HepG2 (cell line): Measurements from ENCODE around the gene MYRIP. TPM values are rescaled to one million over a fixed set of nuclear protein-coding genes. Genes with fewer than 3 reads are reported as not detected.

ENCODE experiments used
- ATAC-seq: fragments of 200-7000 bp; cut with Tn5 transposase; 3 replicates; pipeline ENCODE4 v1.9.1; 2020; ENCODE audit warnings: mild to moderate bottlenecking, moderate library complexity
- BruUV-seq: library from RNA; stranded (reverse); fragments of 400-500 nt; replicated peaks from 2 replicates; lab custom pipeline; 2021; lab: Mats Ljungman, UMichigan
- CTCF ChIA-PET: fragments of 300-600 bp; formaldehyde crosslinking; extraction: SDS; loops from one replicate; lab custom pipeline; 2021; ENCODE audit warnings: low total read pairs, inconsistent platforms, low intra/inter-chr PET ratio; lab: Yijun Ruan, JAX
- POLR2A ChIA-PET: fragments of 350-600 bp; sonication (Branson Sonifier 250); formaldehyde crosslinking; loops from one replicate; lab custom pipeline; 2020; ENCODE audit warnings: antibody characterized with exemption, inconsistent platforms; lab: Yijun Ruan, JAX
- DNase-seq: peaks from one replicate; pipeline ENCODE4 v3.0.0-alpha.2; 2015; ENCODE audit warnings: low spot score
- FAIRE-seq: peaks from 3 replicates; lab custom pipeline; 2011; peaks lifted over from hg19 to GRCh38; lab: Jason Lieb, UNC
- H2AFZ ChIP-seq: one replicate; pipeline ENCODE4 v1.6.1; 2011; ENCODE audit warnings: low read length, inconsistent platforms
- H3K27ac ChIP-seq: fragments of 300-600 bp; 3 replicates; pipeline ENCODE4 v1.8.0; 2011; ENCODE audit warnings: mixed run types, mild to moderate bottlenecking, mixed read lengths, low read length, inconsistent platforms; ENCODE audit not compliant: insufficient read depth; ENCODE audit errors: extremely low read length
- H3K27me3 ChIP-seq, 2 experiments: fragments of 200-600 bp in 1 of 2; 2 replicates in 1 of 2; 3 replicates in 1 of 2; pipeline versions ENCODE4 v1.6.0 to v1.8.0; 2011; ENCODE audit warnings: low read length in 2 of 2, mild to moderate bottlenecking in 2 of 2, moderate library complexity in 2 of 2, inconsistent platforms in 1 of 2; ENCODE audit not compliant: insufficient read depth in 2 of 2, control insufficient read depth in 1 of 2
- H3K36me3 ChIP-seq, 2 experiments: fragments of 200-600 bp in 1 of 2; replicated peaks in 1 of 2; 2 replicates in 1 of 2; 3 replicates in 1 of 2; pipeline versions ENCODE4 v1.5.1 to v1.8.0; 2011; ENCODE audit warnings: low read length in 2 of 2, inconsistent platforms in 1 of 2; ENCODE audit not compliant: insufficient read depth in 2 of 2, control insufficient read depth in 1 of 2
- H3K4me1 ChIP-seq: 2 replicates; pipeline ENCODE4 v1.5.1; 2012; ENCODE audit warnings: low read length, inconsistent platforms; ENCODE audit not compliant: insufficient read depth
- H3K4me2 ChIP-seq: 2 replicates; pipeline ENCODE4 v1.6.0; 2011; ENCODE audit warnings: low read depth, low read length, inconsistent platforms
- H3K4me3 ChIP-seq, 3 experiments: fragments of 200-600 bp in 1 of 3; sonication (generic), shearing (Covaris generic) in 1 of 3; replicated peaks in 1 of 3; 2 replicates each; pipeline ENCODE4 v1.5.1; 2011 to 2016; ENCODE audit warnings: low read length in 3 of 3, inconsistent platforms in 2 of 3, low read depth in 2 of 3, mild to moderate bottlenecking in 2 of 3, control low read depth in 1 of 3, mixed read lengths in 1 of 3; ENCODE audit not compliant: insufficient read depth in 1 of 3
- H3K79me2 ChIP-seq: one replicate; pipeline ENCODE4 v1.6.1; 2011; ENCODE audit warnings: low read length, inconsistent platforms; ENCODE audit not compliant: insufficient read depth
- H3K9ac ChIP-seq: 2 replicates; pipeline ENCODE4 v1.6.0; 2011; ENCODE audit warnings: mild to moderate bottlenecking, low read depth, low read length, inconsistent platforms; ENCODE audit not compliant: insufficient read depth
- H3K9me3 ChIP-seq: 2 replicates; pipeline ENCODE4 v1.5.1; 2012; ENCODE audit warnings: mild to moderate bottlenecking, low read length
- H4K20me1 ChIP-seq: 2 replicates; pipeline ENCODE4 v1.6.0; 2011; ENCODE audit warnings: inconsistent platforms, mild to moderate bottlenecking, low read length, moderate library complexity; ENCODE audit not compliant: insufficient read depth
- GMEB2 ChIP-seq: IDR thresholded peaks from 2 replicates; pipeline ENCODE4 v1.6.1; 2016; ENCODE audit warnings: missing biosample characterization, missing genetic modification reagents, low read depth
- HINFP ChIP-seq: sonication (generic); formaldehyde crosslinking; IDR thresholded peaks from 2 replicates; pipeline ENCODE4 v1.4.0; 2020; ENCODE audit warnings: low read depth, mild to moderate bottlenecking, missing genetic modification reagents
- HOMEZ ChIP-seq: IDR thresholded peaks from 2 replicates; pipeline ENCODE4 v1.6.1; 2016; ENCODE audit warnings: low read depth
- MAF1 ChIP-seq: sonication (generic); formaldehyde crosslinking; IDR thresholded peaks from 2 replicates; pipeline ENCODE4 v1.5.0; 2020; ENCODE audit warnings: missing genetic modification reagents, borderline replicate concordance
- MAFK ChIP-seq, 2 experiments: IDR thresholded peaks in 1 of 2; conservative IDR thresholded peaks in 1 of 2; 2 replicates each; pipeline ENCODE4 v1.6.1; 2011; ENCODE audit warnings: improper control_type of control experiment in 2 of 2, low read length in 2 of 2
- NR0B2 ChIP-seq: sonication (generic); formaldehyde crosslinking; IDR thresholded peaks from 2 replicates; pipeline ENCODE4 v1.4.0; 2020; ENCODE audit warnings: mild to moderate bottlenecking, missing genetic modification reagents
- RCOR2 ChIP-seq: IDR thresholded peaks from 2 replicates; pipeline ENCODE4 v1.6.1; 2016; ENCODE audit warnings: missing biosample characterization, missing genetic modification reagents
- SALL2 ChIP-seq: sonication (generic); formaldehyde crosslinking; IDR thresholded peaks from 2 replicates; pipeline ENCODE4 v1.8.1; 2023; ENCODE audit warnings: mild to moderate bottlenecking, missing genetic modification reagents, inconsistent platforms
- TSC22D2 ChIP-seq: sonication (generic); formaldehyde crosslinking; IDR thresholded peaks from 2 replicates; pipeline ENCODE4 v1.5.1; 2020; ENCODE audit warnings: missing genetic modification reagents, mild to moderate bottlenecking, borderline replicate concordance
- ZNF441 ChIP-seq: sonication (generic); formaldehyde crosslinking; IDR thresholded peaks from 2 replicates; pipeline ENCODE4 v1.7.0; 2021; ENCODE audit warnings: missing genetic modification reagents, borderline replicate concordance
- ZNF547 ChIP-seq: sonication (generic); formaldehyde crosslinking; IDR thresholded peaks from 2 replicates; pipeline ENCODE4 v1.5.1; 2020; ENCODE audit warnings: mild to moderate bottlenecking, missing genetic modification reagents
- ZNF558 ChIP-seq: sonication (generic); formaldehyde crosslinking; IDR thresholded peaks from 2 replicates; pipeline ENCODE4 v1.9.0; 2022; ENCODE audit warnings: mild to moderate bottlenecking, missing genetic modification reagents, borderline replicate concordance
- ZNF616 ChIP-seq: sonication (generic); formaldehyde crosslinking; IDR thresholded peaks from 2 replicates; pipeline ENCODE4 v1.5.0; 2020; ENCODE audit warnings: low read depth, mild to moderate bottlenecking, missing genetic modification reagents
- ZNF780A ChIP-seq: sonication (generic); formaldehyde crosslinking; IDR thresholded peaks from 2 replicates; pipeline ENCODE4 v1.8.0; 2022; ENCODE audit warnings: mild to moderate bottlenecking, missing genetic modification reagents, moderate library complexity
- WGBS: methylation state at CpG from one replicate; pipeline ENCODE4 v1.1.6; 2017; ENCODE audit warnings: low lambda C conversion rate; 5-methylcytosine and 5-hydroxymethylcytosine counted together
- in situ Hi-C: cut with HindIII; loops from 2 replicates; pipeline ENCODE4 v1.10.0; 2017; ENCODE audit warnings: low pct_unique_long_range_greater_than_20kb; ENCODE audit not compliant: extremely low pct_ligation_motif_present
- intact Hi-C: fragments of 100-400 bp; cut with micrococcal nuclease; formaldehyde crosslinking; loops from one replicate; pipeline ENCODE4 v1.10.0; 2022; ENCODE audit not compliant: unreplicated experiment
- polyA plus RNA-seq, 8 experiments: library from polyadenylated mRNA; depleted of rRNA in 3 of 8; stranded (reverse) in 7 of 8; unstranded in 1 of 8; fragments of >200 nt; fragmentation: Illumina TruSeq in 4 of 8; extraction: Trizol in 4 of 8; gene quantifications; 2 replicates each; pipeline versions ENCODE4 v1.2.1 to v1.2.3, GENCODE V29; 2011 to 2016; ENCODE audit warnings: low read depth in 4 of 8, missing spikeins in 1 of 8, mixed read lengths in 1 of 8; ENCODE audit not compliant: insufficient read depth in 1 of 8
- total RNA-seq, 5 experiments: library from RNA; depleted of rRNA; stranded (reverse); fragments of >200 nt; fragmentation: Illumina TruSeq; extraction: Trizol; gene quantifications; 2 replicates each; pipeline ENCODE4 v1.2.3, GENCODE V29; 2016; ENCODE audit warnings: low read depth in 1 of 5

The MYRIP gene
- total and polyA plus RNA-seq, 2 of the 13 experiments (the other 11 are each of a cell fraction or from before 2014, with no cell fraction given), result 0.64 to 0.84 TPM

GRCh38 chr3:40042752-40043443, 233.5 kb downstream of the MYRIP start:
- H3K9me3 ChIP-seq, result no peaks in the 10 kb centered on the region
- no peaks in the 10 kb centered on the region for H4K20me1 ChIP-seq
- BruUV-seq, result no TSS peak
- TF ChIP-seq TSC22D2 (CRISPR knock-in tag), result no peak
- no peak for TF ChIP-seq HINFP
- TF ChIP-seq ZNF547, result no peak
- peak; percentile 29 to 67; a peak in 2 of 4 replicates for TF ChIP-seq MAFK (conservative IDR thresholded peaks at IDR 0.05 in 1 of 2, IDR thresholded peaks at IDR 0.05 in 1 of 2; ENCODE audit: low read length in 2 of 2)
- TF ChIP-seq RCOR2 (CRISPR knock-in tag), result no peak
- TF ChIP-seq, all 625 proteins: peak for 1
- no peaks in the 10 kb centered on the region for H3K4me1 ChIP-seq
- CTCF ChIA-PET, result no interaction called here
- no peaks in the 10 kb centered on the region for H3K36me3 ChIP-seq
- no peak overlapping the region for H3K9ac ChIP-seq
- intact Hi-C loops (no loop called here), in situ Hi-C loops (no loop called here)
- no peak overlapping the region for H2AFZ ChIP-seq
- H3K4me3 ChIP-seq, result no peak overlapping the region
- H3K4me2 ChIP-seq, result no peak overlapping the region
- POLR2A ChIA-PET, result no interaction called here
- no peak for FAIRE-seq
- DNase-seq, result no peak
- H3K27me3 ChIP-seq, result no peaks in the 10 kb centered on the region; a peak in 1 of 5 replicates
- H3K79me2 ChIP-seq, result no peaks in the 10 kb centered on the region
- no peak for ATAC-seq
- WGBS, result 56% methylated on average over 4 of the region's 4 CpGs
- no peak overlapping the region for H3K27ac ChIP-seq

- H3K9ac ChIP-seq, result no peak overlapping the region
- in situ Hi-C loops, result no loop called here
- H3K27me3 ChIP-seq, result no peaks in the 10 kb centered on the region; a peak in 1 of 5 replicates
- ChIA-PET CTCF (no interaction called here), POLR2A (no interaction called here)
- no peak overlapping the region for H2AFZ ChIP-seq
- intact Hi-C loops, result no loop called here
- WGBS, result 13% methylated on average over 1 of the region's 1 CpG
- no peaks in the 10 kb centered on the region for H3K36me3 ChIP-seq
- FAIRE-seq (no peak), DNase-seq (no peak), ATAC-seq (no peak)
- H3K4me1 ChIP-seq, result no peaks in the 10 kb centered on the region
- H3K79me2 ChIP-seq, result no peaks in the 10 kb centered on the region
- H4K20me1 ChIP-seq, result no peaks in the 10 kb centered on the region
- no TSS peak for BruUV-seq
- no peak overlapping the region for H3K27ac ChIP-seq
- H3K4me3 ChIP-seq, result no peak overlapping the region
- H3K9me3 ChIP-seq, result no peaks in the 10 kb centered on the region
- H3K4me2 ChIP-seq, result no peak overlapping the region
- TF ChIP-seq ZNF558, result no peak
- TF ChIP-seq ZNF780A (CRISPR knock-in tag), result no peak
- TF ChIP-seq GMEB2 (CRISPR knock-in tag), result no peak
- no peak for TF ChIP-seq HOMEZ (CRISPR knock-in tag)
- no peak for TF ChIP-seq ZNF441 (CRISPR knock-in tag)
- no peak for TF ChIP-seq SALL2 (CRISPR knock-in tag)
- no peak for TF ChIP-seq ZNF616 (CRISPR knock-in tag)
- TF ChIP-seq MAF1, result no peak
- no peak for TF ChIP-seq NR0B2 (CRISPR knock-in tag)
These were observed 234.0 kb downstream of the MYRIP start for GRCh38 chr3:40043444-40043755.
